ENCODE measurements around the gene CD44.

- TF ChIP-seq NFIC (IDR thresholded peaks at IDR 0.05; ENCODE audit: borderline replicate concordance) (no peak), CTCF (IDR thresholded peaks at IDR 0.05) (no peak), GABPA (IDR thresholded peaks at IDR 0.05; ENCODE audit: low read depth) (no peak), MXI1 (IDR thresholded peaks at IDR 0.05; ENCODE audit: low read depth, low read length) (no peak), POLR2AphosphoS5 (IDR thresholded peaks at IDR 0.05; ENCODE audit: low read depth, low read length) (no peak), RAD21 (IDR thresholded peaks at IDR 0.05; ENCODE audit: low read length) (no peak), JUND (IDR thresholded peaks at IDR 0.05) (no peak), TAF1 (IDR thresholded peaks at IDR 0.05; ENCODE audit: borderline replicate concordance, low read depth, low read length) (no peak), EP300 (IDR thresholded peaks at IDR 0.05; ENCODE audit: borderline replicate concordance in 1 of 2, low read depth in 1 of 2, low read length in 1 of 2) (no peak), GATA2 (CRISPR knock-in tag; IDR thresholded peaks at IDR 0.05) (no peak), SIN3A (IDR thresholded peaks at IDR 0.05; ENCODE audit: borderline replicate concordance, low read depth, low read length) (no peak)
- TF ChIP-seq, protein P1, sequence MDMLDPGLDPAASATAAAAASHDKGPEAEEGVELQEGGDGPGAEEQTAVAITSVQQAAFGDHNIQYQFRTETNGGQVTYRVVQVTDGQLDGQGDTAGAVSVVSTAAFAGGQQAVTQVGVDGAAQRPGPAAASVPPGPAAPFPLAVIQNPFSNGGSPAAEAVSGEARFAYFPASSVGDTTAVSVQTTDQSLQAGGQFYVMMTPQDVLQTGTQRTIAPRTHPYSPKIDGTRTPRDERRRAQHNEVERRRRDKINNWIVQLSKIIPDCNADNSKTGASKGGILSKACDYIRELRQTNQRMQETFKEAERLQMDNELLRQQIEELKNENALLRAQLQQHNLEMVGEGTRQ (IDR thresholded peaks at IDR 0.05; ENCODE audit: borderline replicate concordance, low read depth, low read length) = no peak
- TF ChIP-seq, protein P2, sequence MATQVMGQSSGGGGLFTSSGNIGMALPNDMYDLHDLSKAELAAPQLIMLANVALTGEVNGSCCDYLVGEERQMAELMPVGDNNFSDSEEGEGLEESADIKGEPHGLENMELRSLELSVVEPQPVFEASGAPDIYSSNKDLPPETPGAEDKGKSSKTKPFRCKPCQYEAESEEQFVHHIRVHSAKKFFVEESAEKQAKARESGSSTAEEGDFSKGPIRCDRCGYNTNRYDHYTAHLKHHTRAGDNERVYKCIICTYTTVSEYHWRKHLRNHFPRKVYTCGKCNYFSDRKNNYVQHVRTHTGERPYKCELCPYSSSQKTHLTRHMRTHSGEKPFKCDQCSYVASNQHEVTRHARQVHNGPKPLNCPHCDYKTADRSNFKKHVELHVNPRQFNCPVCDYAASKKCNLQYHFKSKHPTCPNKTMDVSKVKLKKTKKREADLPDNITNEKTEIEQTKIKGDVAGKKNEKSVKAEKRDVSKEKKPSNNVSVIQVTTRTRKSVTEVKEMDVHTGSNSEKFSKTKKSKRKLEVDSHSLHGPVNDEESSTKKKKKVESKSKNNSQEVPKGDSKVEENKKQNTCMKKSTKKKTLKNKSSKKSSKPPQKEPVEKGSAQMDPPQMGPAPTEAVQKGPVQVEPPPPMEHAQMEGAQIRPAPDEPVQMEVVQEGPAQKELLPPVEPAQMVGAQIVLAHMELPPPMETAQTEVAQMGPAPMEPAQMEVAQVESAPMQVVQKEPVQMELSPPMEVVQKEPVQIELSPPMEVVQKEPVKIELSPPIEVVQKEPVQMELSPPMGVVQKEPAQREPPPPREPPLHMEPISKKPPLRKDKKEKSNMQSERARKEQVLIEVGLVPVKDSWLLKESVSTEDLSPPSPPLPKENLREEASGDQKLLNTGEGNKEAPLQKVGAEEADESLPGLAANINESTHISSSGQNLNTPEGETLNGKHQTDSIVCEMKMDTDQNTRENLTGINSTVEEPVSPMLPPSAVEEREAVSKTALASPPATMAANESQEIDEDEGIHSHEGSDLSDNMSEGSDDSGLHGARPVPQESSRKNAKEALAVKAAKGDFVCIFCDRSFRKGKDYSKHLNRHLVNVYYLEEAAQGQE (IDR thresholded peaks at IDR 0.05; ENCODE audit: low read depth, low read length) = no peak
These were observed 95.6 kb downstream of the CD44 start for GRCh38 chr11:35234460-35235156.
